SU-DHL-6 (cell line): Measurements from ENCODE around the gene HSP90AA1.

Experiments
- H2AFZ ChIP-seq: fragments of 200-600 bp; sonication (generic); 2 replicates; pipeline ENCODE4 v1.6.1; 2014; ENCODE audit warnings: low read depth, mild to moderate bottlenecking, moderate library complexity, mixed read lengths, antibody characterized with exemption, low read length; ENCODE audit not compliant: severe bottlenecking
- H3F3A ChIP-seq: fragments of 200-600 bp; shearing (Covaris generic); 2 replicates; pipeline ENCODE4 v1.6.0; 2016; ENCODE audit warnings: antibody characterized with exemption, mild to moderate bottlenecking; ENCODE audit not compliant: insufficient read depth
- H3K27ac ChIP-seq: fragments of 200-600 bp; sonication (generic); 2 replicates; pipeline ENCODE4 v1.5.1; 2016; ENCODE audit warnings: low read depth, mild to moderate bottlenecking, low read length, moderate library complexity, mixed read lengths
- H3K27me3 ChIP-seq: fragments of 200-600 bp; sonication (generic), shearing (Covaris generic); 2 replicates; pipeline ENCODE4 v1.6.0; 2014; ENCODE audit warnings: mild to moderate bottlenecking, low read length
- H3K36me3 ChIP-seq: fragments of 200-600 bp; sonication (generic); 2 replicates; pipeline ENCODE4 v1.6.1; 2014; ENCODE audit warnings: mild to moderate bottlenecking, low read length, mixed read lengths
- H3K4me2 ChIP-seq: fragments of 300-600, 200-600 bp; shearing (Covaris generic), sonication (generic); 2 replicates; pipeline ENCODE4 v1.6.0; 2014; ENCODE audit warnings: low read length, low read depth, mild to moderate bottlenecking; ENCODE audit not compliant: poor library complexity, severe bottlenecking
- H3K4me3 ChIP-seq: fragments of 200-600 bp; sonication (generic); 2 replicates; pipeline ENCODE4 v1.5.1; 2014; ENCODE audit warnings: antibody characterized with exemption, low read length, mild to moderate bottlenecking, mixed read lengths; ENCODE audit not compliant: insufficient read depth, poor library complexity, severe bottlenecking
- H3K79me2 ChIP-seq: fragments of 200-600 bp; sonication (generic); 2 replicates; pipeline ENCODE4 v1.6.1; 2014; ENCODE audit warnings: mild to moderate bottlenecking, low read length, moderate library complexity; ENCODE audit not compliant: insufficient read depth
- H3K9ac ChIP-seq: fragments of 200-600 bp; sonication (generic); 2 replicates; pipeline ENCODE4 v1.7.0; 2014; ENCODE audit warnings: mild to moderate bottlenecking, low read length
- H3K9me2 ChIP-seq: fragments of 200-600 bp; sonication (generic); replicated peaks from 2 replicates; pipeline ENCODE4 v1.6.1; 2014; ENCODE audit warnings: low read length; ENCODE audit not compliant: insufficient read depth
- H3K9me3 ChIP-seq: fragments of 200-600 bp; sonication (generic); 2 replicates; pipeline ENCODE4 v1.6.1; 2014; ENCODE audit warnings: low read length, mixed read lengths; ENCODE audit not compliant: insufficient read depth
- H4K20me1 ChIP-seq: fragments of 200-600 bp; sonication (generic); 2 replicates; pipeline ENCODE4 v1.6.1; 2014; ENCODE audit warnings: low read depth, mild to moderate bottlenecking, antibody characterized with exemption, low read length, moderate library complexity, mixed read lengths
- CTCF ChIP-seq: fragments of 200-600 bp; sonication (generic); IDR thresholded peaks from one replicate; pipeline ENCODE4 v1.5.1; 2017; ENCODE audit warnings: antibody characterized with exemption, mild to moderate bottlenecking, low read length, moderate library complexity; ENCODE audit not compliant: insufficient read depth, poor library complexity, severe bottlenecking
- EZH2phosphoT487 ChIP-seq: fragments of 200-600 bp; sonication (generic), shearing (Covaris generic); conservative IDR thresholded peaks from 2 replicates; pipeline ENCODE4 v1.6.1; 2018; ENCODE audit warnings: mild to moderate bottlenecking, antibody characterized with exemption, low read length, moderate library complexity, mixed read lengths

The HSP90AA1 gene

GRCh38 chr14:102126807-102127455, 40.1 kb upstream of the HSP90AA1 start:
- H3K36me3 ChIP-seq = no peaks in the 10 kb centered on the region
- no peaks in the 10 kb centered on the region for H3K9me3 ChIP-seq
- no peak overlapping the region for H3K4me3 ChIP-seq
- no peak overlapping the region for H3K4me2 ChIP-seq
- H3F3A ChIP-seq = 0 out of 2 replicates have a peak, but pooled peaks cover 5% of the 10 kb centered on the region
- no peaks in the 10 kb centered on the region for H4K20me1 ChIP-seq
- no peak overlapping the region for H2AFZ ChIP-seq
- H3K9ac ChIP-seq = no peak overlapping the region
- H3K27ac ChIP-seq = no peak overlapping the region
- no peak for TF ChIP-seq CTCF
- no peak for TF ChIP-seq EZH2phosphoT487
- H3K79me2 ChIP-seq = no peaks in the 10 kb centered on the region
- no peaks in the 10 kb centered on the region for H3K9me2 ChIP-seq
- H3K27me3 ChIP-seq = no peaks in the 10 kb centered on the region

GRCh38 chr14:102125546-102125945, 38.7 kb upstream of the HSP90AA1 start:
- H3K9me2 ChIP-seq = no peaks in the 10 kb centered on the region
- no peak overlapping the region for H3K4me2 ChIP-seq
- no peaks in the 10 kb centered on the region for H3K27me3 ChIP-seq
- no peaks in the 10 kb centered on the region for H4K20me1 ChIP-seq
- H2AFZ ChIP-seq = no peak overlapping the region
- no peak overlapping the region for H3K4me3 ChIP-seq
- TF ChIP-seq CTCF (no peak), EZH2phosphoT487 (no peak)
- H3F3A ChIP-seq = 0 out of 2 replicates have a peak, but pooled peaks cover 9% of the 10 kb centered on the region
- H3K9ac ChIP-seq = no peak overlapping the region
- no peak overlapping the region for H3K27ac ChIP-seq
- H3K79me2 ChIP-seq = no peaks in the 10 kb centered on the region
- H3K9me3 ChIP-seq = no peaks in the 10 kb centered on the region
- H3K36me3 ChIP-seq = no peaks in the 10 kb centered on the region

- Histone ChIP-seq H3K9me3 (no peaks in the 10 kb centered on the region), H3K27me3 (no peaks in the 10 kb centered on the region), H3K36me3 (no peaks in the 10 kb centered on the region), H3K27ac (no peak overlapping the region), H3K9ac (no peak overlapping the region), H3K4me2 (no peak overlapping the region), H2AFZ (no peak overlapping the region), H4K20me1 (no peaks in the 10 kb centered on the region), H3K4me3 (no peak overlapping the region), H3K79me2 (no peaks in the 10 kb centered on the region), H3F3A (0 out of 2 replicates have a peak, but pooled peaks cover 9% of the 10 kb centered on the region), H3K9me2 (no peaks in the 10 kb centered on the region)
- TF ChIP-seq EZH2phosphoT487 = no peak
- TF ChIP-seq CTCF = no peak
Measured at GRCh38 chr14:102124419-102124818, 37.6 kb upstream of the HSP90AA1 start.
